Measurements from ENCODE around the gene MYH15. TPM values are rescaled to one million over a fixed set of nuclear protein-coding genes. Genes with fewer than 3 reads are reported as not detected.

The MYH15 gene
- total RNA-seq, 1 experiment from 2014 or later, result 1.1 TPM

DNA sequence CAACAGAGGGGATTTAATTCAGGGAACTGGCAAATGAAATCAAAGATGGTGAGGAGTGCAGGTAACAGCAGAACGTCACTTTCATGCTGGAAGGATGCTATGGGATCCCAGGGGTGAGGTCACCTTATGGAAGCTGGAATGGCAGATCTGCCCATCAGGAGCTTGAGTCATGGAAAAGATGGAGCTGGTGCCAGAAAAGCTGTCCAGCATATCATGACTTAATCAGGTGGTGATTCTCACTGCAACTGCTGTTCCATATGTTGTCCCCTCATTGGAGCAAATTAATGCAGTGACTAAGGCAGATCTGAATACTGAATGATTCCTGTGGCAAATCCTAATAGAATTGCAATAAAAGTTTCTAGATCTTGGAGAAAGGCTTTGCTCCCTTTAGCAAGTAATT, 175.7 kb downstream of the MYH15 start:
- DNase-seq (ENCODE audit: low read depth), result peak; percentile 17

DNA sequence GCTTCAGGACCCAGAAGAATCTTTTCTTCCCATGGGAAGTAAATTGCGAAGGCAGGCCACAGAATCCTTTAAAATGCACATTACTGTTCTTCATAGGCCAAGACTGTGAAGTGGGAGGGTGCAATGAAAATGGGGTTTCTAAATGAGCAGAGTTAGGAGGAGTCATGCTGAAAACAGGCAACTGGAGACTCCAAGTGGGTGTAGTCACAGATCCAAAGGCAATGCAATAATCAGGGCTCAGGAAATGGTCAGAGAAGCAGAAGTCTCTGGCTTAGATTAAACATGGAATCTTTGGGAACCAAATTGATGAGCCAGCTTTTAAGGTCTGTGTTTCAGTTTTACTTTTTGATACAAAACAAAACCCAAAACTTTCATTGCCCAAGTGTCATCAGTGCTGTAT, 176.4 kb downstream of the MYH15 start:
- no peak for DNase-seq (ENCODE audit: low read depth)

DNA sequence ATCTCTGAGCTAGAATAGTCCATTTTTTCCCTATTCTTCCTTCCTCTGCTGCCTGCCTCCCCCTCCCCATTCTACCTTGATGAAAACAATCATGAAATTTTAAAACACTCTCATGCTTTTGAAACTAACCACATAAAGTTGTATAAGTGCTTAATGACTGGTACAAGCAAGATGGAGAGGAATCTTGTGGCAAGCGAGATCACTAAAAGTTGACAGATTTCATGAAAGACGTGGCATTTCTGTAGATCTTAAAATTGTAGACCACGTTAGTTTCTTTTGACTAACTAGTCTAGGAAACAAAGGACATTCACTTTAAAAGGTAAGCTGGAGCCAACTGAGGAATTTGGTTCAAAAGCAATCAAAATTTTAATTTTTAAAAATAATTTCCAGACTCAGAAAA, 178.6 kb downstream of the MYH15 start:
- no peak for DNase-seq (ENCODE audit: low read depth)

Other genes starting within 250 kb of the MYH15 start
- not detected in 2 replicates for gene HHLA2, start 214.0 kb downstream of the MYH15 start, total RNA-seq (2014; rRNA removed; shearing (Covaris generic))
- 59.8 and 69.6 TPM in 2 replicates for gene CIP2A, start 78.8 kb upstream of the MYH15 start, total RNA-seq (2014; rRNA removed; shearing (Covaris generic))
- gene DZIP3, start 79.1 kb upstream of the MYH15 start, total RNA-seq (2014; rRNA removed; shearing (Covaris generic)), result 8.2 and 16.8 TPM in 2 replicates
- not detected in 2 replicates for gene RETNLB, start 246.8 kb upstream of the MYH15 start, total RNA-seq (2014; rRNA removed; shearing (Covaris generic))

Measured in Daoy (cell line).